Stimulated activated CD8-positive, alpha-beta memory T cell treated with anti-CD3 and anti-CD28 coated beads, Interleukin-4, amount 100 ng/mL, for 24 hours (primary cell): Measurements from ENCODE around the gene GRIA3.
"Not testable (repeated sequence)": the region's sequence is repeated elsewhere in the genome, so short reads cannot be mapped to it uniquely, and the experiment has no call there.

Experiments
- DNase-seq: peaks from one replicate; pipeline ENCODE4 v3.0.0-alpha.2; 2020; ENCODE audit warnings: low read depth

Gene GRIA3

DNA sequence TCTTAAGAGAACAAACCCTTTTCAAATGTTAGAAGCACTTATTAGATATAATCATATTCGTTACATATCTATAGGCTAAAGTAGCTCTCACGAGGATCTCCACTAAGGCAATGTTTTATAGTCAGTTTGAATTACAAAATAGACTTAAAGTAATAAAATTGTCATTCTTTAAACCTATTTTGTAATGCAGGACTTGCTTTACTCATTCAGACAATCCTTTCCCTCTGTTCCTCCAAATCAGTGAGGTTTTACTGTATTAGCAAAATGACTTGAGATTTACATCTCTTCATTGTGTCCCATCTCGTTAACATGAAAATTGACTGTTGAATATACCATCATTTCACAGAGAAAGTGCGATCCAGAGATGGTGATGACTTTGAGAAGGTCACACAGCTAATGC, 284.4 kb downstream of the GRIA3 start:
- no peak for DNase-seq

DNA sequence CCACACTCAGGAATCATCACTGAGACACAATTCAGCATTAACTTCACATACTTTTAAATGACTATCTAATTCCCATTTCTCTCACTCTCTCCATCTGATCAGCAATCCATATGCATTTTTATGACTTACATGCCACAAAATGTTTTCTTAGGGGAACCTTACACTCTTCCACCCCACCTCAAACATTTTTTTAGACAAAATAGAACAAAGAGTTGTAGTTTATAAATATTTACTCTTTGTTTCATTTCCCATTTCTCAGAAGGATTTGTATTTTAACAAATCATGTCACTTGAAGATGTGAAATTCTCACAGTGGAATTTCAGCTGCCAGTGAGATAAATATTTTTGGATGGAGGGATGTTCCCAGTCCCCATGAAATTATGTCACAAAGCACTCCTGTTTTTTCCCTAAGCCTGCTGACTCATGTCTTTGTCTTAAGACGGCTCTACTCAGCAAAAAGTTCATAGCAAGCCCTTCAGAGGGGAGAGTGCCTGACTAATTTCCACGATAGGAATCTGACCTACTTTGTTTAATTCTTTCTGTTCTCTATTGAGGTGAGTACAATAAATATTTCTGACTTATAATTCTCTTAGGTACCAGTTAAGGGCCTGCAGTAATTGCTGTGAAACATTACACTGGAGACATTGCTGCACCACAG, 291.1 kb downstream of the GRIA3 start:
- no peak for DNase-seq

GRCh38 chrX:123476611-123477219, 292.6 kb downstream of the GRIA3 start:
- no peak for DNase-seq

- DNase-seq: no peak
These were observed 293.6 kb downstream of the GRIA3 start for GRCh38 chrX:123477673-123478072.

DNA sequence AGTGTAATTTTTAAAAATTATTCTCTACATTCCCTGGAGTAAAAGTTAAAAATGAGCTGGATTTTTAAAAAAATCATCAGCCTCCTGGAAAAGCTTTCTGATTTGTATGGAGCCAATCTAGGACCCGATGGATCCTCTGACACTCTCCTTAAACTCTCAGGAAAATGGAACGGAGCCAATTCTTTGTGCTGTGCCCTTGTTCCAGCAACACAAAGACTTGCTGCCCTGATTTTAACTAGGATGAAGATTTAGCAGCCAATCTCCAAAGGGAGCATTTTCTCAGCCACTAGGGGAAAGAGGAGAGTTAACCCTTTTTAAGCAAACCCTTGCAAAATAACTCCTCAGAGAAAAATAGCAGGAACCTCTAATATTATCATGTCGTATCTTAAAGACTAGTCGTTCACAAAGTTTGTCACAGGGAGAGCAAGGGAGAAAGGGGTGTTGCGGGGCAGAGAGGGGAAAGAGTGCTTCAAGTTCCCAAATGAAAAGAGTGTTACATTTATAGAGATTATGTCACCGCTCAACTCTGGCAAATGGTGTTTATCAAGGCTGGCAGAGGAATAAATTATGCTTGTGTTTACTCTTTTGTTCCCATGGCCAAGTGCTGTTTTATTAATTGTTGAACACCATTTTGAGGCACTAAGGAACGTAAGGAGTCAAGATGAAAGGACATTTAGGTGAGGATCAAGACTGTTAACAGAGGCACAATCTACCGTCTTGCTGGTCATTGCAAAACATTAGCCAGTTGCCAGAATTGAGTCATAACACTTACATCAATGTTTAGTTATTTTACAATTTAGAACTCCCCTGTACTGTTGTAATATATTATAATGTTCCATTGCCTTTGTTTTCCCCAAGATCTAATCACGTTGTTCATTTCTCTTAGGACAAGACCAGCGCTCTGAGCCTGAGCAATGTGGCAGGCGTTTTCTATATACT, 298.1 kb downstream of the GRIA3 start:
- DNase-seq: no peak

GRCh38 chrX:123486297-123486696, 302.2 kb downstream of the GRIA3 start:
- DNase-seq: no peak

GRCh38 chrX:123487236-123487635, 303.2 kb downstream of the GRIA3 start:
- DNase-seq: no peak

GRCh38 chrX:123487669-123488068, 303.6 kb downstream of the GRIA3 start:
- no peak for DNase-seq

- DNase-seq: no peak
These were observed 304.9 kb downstream of the GRIA3 start for GRCh38 chrX:123489011-123489410.

- DNase-seq: no peak
These were observed 309.8 kb downstream of the GRIA3 start for GRCh38 chrX:123493857-123494256.

DNA sequence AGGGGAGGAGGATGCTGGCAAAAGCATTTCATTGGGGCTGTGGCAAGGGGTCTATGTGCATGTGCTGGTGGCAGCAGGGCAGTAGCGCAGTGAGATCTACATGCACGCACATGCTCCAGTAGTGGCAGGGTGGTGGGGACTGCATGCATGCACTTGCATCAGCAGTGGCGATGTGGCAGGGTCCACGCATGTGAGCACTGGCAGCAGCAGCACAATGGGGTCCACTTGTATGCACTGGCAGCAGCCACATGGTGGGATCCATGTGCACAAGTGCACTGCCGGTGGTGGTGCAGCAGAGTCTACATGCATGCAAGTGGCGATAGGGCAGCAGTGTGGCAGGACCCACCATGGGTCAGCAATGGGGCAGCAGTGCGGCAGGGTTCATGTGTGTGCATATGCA, 315.7 kb downstream of the GRIA3 start:
- DNase-seq: no peak

GRCh38 chrX:123504047-123504446, 320.0 kb downstream of the GRIA3 start:
- no peak for DNase-seq

GRCh38 chrX:123504630-123505270, 320.7 kb downstream of the GRIA3 start:
- no peak for DNase-seq

DNA sequence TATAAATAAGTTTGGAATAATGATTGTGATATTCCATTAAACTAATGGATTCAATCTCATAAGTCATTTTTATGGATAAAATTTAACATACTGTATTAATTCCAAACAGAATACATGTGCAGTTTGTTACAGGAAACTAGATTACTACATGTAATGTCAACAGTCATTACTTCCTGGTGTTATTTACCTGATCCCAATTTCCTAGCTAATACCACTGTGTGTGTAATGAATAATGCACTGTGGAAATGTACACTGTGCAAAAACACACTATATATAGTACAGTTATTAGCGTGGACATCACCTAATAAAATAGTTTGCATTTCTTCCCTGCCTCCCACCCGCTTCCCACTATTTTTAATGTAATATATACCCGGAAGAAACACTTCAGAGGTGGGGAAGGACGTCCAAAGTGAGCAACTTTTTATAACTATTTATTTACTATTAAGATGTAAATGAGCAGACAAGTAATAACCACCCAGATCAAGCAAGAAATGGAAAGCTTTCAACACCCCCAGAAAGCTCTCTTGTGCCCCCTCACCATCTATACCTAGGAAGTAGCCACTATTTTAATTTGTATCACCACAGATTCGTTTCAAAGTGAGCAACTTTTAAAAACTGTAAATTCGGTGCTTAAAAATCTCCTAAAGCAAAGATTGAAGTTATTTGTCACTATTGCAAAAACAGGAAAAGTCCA, 329.7 kb downstream of the GRIA3 start:
- no peak for DNase-seq

DNA sequence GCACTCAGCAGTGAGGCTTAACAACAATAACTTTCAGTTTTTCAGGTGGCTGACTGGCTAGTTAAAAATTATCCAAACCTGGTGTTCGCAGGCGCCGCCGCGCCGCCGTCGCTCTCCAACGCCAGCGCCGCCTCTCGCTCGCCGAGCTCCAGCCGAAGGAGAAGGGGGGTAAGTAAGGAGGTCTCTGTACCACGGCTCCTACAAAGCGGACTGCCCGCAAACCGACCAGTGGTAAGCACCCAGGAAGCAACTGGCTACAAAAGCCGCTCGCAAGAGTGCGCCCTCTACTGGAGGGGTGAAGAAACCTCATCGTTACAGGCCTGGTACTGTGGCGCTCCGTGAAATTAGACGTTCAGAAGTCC, 330.2 kb downstream of the GRIA3 start:
- DNase-seq: not testable (repeated sequence)

DNA sequence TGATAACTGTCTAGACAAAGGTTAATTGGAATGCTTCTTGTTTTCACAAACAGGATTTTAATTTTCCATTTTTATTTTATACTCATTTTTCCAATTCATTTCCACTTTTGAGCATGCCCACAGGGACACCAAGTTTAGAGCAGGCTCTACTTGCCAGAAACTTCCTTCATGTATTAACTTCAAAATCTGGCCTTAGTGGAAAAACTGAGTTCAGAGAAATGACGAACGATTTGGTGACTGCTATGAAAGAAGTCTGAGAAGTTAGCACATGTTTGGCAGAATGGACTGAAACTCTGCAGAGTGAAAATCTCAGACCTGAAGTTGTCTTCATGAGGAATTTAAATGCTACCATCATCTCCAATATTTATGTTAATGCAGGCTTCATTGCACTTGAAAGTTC, 334.7 kb downstream of the GRIA3 start:
- no peak for DNase-seq

DNA sequence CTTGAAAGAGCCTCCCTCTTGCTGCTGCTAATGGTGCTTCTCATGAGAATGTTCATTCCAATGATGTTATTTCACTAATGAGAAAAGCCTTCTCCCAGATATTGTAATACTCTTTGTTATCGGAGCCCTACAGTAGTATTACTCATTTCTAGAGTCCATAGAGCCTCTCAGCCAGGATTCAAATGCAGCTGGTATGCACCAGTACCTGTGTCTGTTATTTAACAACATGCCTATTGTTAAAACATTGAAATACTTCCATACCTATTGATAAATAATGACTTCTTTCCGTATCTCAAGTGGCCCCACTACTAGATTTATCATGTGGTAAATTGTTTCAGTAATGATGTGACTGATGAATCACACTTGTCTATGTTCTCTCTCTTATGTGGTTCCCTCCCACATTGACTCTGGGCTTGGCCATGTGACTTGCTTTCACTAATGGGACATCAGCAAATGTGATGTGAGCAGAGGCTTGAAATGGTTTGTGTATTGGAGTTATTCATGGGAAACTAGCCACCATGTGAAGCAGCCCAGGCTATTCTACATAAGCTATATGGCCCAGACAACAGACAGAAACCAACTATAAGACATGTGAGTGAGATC, 341.1 kb downstream of the GRIA3 start:
- no peak for DNase-seq

DNA sequence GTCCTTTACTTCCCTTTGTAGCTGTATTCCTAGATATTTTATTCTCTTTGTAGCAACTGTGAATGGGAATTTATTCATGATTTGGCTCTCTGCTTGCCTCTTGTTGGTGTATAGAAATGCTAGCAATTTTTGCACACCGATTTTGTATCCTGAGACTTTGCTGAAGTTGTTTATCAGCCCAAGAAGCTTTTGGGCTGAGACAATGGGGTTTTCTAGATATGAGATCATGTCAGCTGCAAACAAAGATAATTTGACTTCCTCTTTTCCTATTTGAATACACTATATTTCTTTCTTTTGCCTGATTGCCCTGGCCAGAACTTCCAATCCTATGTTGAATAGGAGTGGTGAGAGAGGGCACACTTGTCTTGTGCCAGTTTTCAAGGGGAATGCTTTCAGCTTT, 346.6 kb downstream of the GRIA3 start:
- DNase-seq: not testable (repeated sequence)
